ENCODE data around the gene UBE4A.
A peak's percentile ranks its signal among the peaks of the same experiment; 100 is the strongest.

UBE4A gene

DNA sequence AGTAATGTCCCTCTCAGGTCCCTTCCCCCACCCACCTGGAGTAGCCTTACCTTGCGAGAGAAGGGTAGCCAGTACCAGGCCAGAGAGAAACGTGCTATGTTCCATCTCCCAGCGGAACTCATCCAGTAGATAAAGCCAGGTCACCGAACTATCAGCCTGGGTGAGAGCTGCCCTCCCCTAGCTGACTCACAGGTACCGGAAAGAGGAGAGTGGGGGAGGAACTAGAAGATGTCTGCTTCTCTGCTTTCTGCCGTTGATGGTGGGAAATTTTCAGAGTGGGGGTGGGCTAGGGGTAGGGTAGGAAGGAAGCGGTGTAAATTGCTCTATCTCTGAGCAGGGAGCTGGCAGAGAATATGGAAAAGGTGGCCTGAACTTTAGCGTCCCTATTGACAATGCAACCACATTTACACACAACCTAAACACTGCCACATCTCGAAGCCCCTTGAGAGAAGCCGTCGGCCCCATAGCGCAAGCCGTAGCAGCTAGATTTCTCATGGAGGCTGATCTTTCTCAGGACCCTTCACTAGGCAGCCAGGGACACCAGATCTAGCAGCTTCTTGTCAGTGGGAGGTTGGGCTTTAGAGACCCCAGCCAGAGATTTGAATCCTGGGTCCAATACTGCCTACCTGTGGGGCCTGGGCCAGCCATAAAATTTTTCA, 16.8 kb upstream of the UBE4A start, which contains the start of gene CD3D:
Gene CD3D (minus strand): TSS at position 203 of the 659 bp plus-strand sequence. CDS start 98 bp downstream, at position 105.
- DNase-seq = no peak

DNA sequence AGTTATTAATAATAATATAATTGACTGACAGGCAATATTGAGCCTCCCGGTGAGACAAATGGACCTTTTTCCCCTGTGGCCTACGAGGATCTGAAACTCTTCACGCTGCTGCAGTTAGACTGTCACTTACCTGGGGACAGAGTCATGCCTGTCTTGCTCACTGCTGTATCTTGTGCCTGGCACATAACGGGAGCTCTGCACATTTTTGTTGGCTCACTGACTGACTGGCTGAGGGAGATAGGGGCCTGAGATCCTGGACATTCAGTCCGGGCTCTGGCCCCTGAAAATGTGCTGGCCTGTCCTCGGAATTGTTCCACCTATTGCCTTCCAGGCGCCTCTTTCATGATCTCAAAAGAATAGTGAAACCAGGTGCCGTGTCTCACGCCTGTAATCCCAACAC, 16.2 kb upstream of the UBE4A start:
- DNase-seq = no peak

DNA sequence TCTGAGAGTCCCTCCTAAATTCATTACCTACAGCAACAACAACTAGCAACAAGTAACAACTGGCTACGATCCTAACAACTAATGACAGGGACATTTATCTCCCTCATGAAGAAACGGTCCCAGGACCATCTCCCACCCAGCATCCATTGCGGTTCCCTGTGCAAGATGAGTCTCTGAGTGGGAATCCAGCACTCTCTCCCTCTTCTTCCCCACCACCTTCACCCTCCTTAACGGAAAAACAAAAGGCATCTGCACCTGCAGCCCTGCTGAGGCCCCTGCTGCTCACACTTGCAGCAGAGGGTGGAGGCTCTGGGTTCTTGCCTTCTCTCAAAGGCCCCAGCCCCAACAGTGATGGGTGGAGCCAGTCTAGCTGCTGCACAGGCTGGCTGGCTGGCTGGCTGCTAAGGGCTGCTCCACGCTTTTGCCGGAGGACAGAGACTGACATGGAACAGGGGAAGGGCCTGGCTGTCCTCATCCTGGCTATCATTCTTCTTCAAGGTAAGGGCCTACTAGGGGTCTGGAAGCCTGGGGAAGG, 15.4 kb upstream of the UBE4A start, which contains the start of gene CD3G:
Gene CD3G (plus strand): TSS at position 364 of the 535 bp plus-strand sequence. CDS start 80 bp downstream, at position 444.
- no peak for DNase-seq

DNA sequence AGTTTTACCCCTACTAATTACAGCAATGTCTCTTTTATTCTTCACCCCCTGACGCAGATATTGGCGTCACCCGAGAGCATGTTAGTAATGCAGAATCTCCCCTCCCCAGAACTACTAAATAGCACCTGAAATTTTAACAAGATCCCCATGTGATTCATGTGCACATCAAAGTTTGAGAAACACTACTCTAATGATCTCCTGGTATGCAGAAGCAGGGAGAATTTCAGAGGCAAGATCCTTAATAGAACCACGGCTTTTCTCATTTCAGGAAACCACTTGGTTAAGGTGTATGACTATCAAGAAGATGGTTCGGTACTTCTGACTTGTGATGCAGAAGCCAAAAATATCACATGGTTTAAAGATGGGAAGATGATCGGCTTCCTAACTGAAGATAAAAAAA, 9.9 kb upstream of the UBE4A start:
- no peak for DNase-seq

DNA sequence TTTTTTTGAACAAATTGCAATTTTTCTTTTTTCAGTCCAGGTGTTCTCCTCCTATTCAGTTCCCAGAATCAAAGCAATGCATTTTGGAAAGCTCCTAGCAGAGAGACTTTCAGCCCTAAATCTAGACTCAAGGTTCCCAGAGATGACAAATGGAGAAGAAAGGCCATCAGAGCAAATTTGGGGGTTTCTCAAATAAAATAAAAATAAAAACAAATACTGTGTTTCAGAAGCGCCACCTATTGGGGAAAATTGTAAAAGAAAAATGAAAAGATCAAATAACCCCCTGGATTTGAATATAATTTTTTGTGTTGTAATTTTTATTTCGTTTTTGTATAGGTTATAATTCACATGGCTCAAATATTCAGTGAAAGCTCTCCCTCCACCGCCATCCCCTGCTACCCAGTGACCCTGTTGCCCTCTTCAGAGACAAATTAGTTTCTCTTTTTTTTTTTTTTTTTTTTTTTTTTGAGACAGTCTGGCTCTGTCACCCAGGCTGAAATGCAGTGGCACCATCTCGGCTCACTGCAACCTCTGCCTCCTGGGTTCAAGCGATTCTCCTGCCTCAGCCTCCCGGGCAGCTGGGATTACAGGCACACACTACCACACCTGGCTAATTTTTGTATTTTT, 6.2 kb upstream of the UBE4A start:
- peak; percentile 57 to 79 (median 75) for DNase-seq

DNA sequence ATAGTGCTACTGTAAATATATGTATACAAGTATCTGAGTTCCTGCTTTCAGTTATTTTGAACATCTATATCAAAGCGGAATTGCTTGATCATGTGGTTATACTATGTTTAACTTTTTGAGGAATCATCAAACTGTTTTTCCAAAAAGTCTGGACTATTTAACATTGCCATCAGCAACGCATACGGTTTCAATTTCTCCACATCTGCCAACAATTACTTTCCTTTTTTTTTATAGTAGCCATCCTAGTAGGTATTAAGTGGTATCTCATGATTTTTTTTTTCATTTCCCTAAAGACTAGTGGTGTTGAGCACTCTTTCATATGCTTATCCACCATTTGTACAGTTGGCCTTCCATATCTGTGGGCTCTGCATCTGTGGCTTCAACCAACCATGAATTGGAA, 1.3 kb upstream of the UBE4A start:
- no peak for DNase-seq

DNA sequence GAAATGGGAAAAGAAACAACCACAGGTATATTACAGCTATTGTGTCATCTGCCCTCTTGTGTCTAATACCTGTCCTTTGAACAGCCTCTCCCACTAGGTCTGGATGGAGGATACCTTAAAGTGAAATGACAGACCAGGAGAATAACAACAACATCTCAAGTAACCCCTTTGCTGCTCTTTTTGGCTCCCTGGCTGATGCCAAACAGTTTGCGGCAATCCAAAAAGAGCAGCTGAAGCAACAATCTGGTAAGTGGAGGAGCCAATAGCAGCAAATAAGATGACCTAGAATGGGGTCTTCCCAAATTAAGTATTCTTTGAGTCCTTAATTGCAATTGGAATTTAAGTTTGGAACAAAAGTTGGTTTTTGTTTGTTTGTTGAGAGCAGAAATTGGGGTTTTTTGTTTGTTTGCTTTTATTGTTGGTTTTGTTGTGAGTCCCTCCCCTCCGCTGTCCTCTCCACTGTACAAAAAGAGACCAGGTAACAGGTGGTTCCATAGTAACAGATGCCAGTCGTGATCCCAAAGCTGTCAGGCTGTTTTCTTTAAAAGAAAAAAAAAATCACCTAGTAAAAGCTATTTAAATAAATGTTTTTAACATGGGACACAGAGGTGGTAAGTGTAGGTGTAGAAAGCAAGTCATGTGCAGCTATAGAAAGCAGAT, 5.7 kb downstream of the UBE4A start:
- no peak for DNase-seq

DNA sequence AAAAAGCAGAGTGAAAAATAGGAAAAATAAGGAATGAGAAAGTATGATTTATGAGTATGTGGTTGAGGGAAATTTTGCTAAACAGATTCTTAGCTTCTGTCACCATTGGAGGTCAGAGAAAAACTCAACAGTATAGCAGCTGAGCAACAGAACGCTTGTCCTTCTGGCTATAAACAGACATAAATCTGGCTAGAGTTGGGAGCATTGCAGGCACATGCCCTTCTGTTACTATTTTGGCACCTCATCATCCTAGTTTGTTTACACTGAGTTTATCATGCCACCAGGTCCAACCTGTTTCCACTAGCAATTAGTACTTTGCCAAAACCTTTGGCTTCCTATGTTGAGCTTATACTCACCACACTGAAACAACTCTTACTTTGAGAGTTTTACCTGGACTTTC, 6.9 kb downstream of the UBE4A start:
- DNase-seq = no peak

DNA sequence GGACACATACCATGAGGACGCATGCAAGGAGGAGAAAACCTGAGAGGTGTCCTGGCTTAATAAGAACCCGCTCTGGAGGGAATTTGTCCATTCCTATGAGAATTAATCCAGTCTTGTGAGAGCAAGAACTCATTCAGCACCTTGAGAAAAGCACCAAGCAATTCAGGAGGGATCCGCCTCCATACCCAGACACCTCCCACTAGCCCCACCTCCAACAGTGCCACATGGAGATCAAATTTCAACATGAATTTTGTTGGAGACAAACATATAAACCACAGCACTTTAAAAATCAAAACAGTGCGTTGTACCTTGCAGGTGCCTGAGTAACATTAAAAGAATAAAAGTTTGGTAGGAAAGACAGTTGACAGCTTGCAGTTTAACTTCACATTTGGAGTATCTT, 11.4 kb downstream of the UBE4A start:
- DNase-seq = no peak

DNA sequence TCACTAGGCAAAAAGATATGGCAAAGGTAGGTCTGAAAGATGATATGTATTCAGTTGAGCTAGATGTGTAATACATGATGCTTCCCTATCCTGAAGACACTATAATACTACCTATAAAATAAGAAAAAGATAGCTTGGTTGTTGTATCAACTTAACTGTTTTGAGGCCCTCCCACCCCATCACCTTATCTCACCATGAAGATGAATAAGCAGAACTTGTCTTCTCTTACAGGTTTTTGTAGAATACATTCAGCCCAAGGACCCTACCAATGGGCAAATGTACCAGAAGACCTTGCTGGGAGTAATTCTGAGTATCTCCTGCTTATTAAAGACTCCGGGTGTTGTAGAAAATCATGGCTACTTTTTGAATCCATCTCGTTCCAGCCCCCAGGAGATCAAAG, 13.9 kb downstream of the UBE4A start:
- DNase-seq = no peak

DNA sequence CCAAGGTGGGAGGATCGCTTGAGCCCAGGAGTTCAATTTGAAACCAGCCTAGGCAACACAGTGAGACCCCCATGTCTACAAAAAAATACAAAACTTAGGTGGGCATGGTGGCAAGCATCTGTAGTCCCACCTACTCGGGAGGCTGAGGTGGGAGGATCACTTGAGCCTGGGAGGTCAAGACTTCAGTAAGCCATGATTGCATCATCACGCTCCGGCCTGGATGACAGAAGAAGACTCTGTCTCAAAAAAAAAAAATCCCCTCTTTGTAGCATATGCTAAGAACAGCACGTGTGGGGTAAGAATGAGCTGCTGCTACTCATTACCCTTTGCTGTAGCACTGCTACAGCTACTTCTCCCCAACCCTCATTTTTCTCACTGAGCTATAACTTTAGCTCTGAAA, 14.5 kb downstream of the UBE4A start:
- DNase-seq = no peak

DNA sequence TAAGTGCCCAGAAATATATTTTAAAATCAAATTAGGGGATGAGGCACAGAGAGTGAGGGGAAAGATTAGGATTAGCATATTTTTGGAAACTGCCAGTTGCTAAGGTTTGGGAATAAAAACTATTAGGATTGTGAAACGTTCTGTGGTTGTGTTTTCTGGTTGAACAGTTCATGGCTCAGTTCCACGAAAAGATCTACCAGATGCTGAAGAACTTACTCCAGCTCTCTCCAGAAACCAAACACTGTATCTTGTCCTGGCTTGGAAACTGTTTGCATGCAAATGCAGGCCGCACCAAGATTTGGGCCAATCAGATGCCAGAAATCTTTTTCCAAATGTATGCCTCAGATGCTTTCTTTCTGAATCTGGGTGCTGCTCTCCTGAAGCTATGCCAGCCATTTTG, 15.3 kb downstream of the UBE4A start:
- no peak for DNase-seq

DNA sequence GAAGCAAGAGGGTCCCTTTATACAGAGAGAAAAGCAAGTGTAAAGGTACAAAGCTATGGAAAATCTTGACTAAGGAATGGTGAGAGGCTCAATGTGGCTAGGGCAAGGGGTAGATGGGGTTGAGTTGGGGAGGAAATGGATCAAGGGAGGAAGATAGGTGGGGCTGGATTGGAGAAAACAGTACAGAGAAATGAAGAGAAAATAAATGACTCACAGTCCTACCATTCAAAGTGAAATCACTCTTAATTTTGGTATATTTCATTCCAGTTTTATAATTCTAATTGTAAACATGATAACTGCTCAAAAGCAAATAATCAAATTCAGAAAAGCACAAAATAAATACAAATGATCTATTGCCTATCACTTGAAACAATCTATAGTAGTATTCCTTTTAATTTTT, 16.6 kb downstream of the UBE4A start:
- no peak for DNase-seq

DNA sequence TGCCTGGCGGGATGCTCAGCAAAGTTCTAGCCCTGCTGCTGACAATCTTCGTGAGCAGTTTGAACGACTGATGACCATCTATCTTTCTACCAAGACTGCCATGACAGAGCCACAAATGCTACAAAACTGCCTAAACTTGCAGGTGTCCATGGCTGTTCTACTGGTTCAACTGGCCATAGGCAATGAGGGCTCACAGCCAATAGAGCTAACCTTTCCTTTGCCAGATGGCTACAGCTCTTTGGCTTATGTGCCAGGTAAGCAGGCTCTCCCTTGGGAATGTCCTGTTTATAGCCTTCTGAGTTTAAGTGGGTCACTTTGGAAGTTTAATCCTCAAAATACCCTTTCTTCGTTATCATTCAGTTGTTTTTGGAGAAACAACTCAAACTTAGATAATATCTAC, 20.1 kb downstream of the UBE4A start:
- no peak for DNase-seq

DNA sequence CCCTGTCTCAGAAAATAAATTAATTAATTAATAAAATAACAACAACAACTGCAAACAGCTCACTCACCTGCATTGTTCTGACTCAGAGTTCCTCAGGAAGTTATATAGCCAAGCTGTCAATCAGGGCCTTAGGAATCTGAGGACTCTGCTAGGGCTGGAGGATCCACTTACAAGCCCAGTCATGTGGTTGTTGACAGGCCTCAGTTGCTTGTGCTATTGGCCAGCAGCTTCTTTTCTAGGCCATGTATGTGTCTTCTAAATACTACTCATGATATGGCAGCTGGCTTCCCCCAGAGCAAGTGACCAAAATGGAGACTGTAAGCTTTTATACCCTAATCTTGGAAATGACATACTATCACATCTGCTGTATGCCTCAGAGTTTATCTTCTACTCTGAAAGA, 21.2 kb downstream of the UBE4A start:
- DNase-seq = no peak

DNA sequence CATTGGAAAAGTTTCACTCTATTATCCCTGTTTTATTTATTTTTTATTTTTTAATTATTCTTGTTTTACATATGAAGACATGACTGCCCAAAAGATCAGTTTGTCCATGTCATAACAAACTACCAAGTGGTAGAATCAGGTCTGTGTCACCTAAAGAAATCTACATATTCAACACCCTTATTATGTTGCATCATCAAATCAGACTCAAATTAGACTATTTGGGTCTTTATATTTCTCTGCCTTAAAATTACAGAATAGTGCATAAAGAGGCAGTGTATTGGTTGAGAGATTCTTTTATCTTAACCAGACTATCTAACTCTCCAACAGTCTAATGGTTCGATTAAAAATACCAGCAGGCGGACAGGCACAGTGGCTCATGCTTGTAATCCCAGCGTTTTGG, 23.6 kb downstream of the UBE4A start:
- no peak for DNase-seq

DNA sequence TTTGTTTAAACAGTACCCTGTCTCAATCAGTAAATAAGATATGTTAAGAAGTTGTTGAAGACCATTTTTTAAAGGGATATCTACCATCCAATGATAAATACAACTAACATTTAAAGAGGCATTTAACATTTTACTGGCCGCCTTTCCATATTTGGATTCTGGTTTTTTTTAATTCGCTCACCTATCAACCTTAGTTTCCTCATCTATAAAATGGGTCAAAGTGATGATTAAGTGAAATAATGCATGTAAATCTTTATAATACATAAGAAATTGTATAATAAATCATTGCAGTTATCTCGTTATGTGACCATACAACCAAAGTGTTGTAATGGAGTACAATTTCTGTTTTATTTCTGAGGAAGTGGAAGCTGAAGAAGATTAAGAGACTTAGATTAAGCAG, 24.3 kb downstream of the UBE4A start:
- no peak for DNase-seq

DNA sequence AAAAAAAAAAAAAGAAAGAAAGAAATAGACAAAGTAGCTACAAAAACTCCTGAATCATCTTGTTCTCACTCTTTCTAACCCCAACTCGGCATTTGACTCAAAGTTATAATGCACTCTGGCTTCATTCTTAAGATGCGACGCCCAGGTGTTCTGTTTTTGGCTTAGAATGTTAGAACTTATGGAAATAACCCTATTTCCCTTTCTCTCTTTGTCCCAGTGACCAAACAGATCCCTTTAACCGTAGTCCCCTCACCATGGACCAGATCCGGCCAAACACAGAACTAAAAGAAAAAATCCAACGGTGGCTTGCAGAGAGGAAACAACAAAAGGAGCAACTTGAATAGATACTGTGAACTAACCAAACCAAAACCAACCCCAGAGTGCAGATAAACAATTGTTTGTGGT, 36.7 kb downstream of the UBE4A start:
- DNase-seq = no peak

DNA sequence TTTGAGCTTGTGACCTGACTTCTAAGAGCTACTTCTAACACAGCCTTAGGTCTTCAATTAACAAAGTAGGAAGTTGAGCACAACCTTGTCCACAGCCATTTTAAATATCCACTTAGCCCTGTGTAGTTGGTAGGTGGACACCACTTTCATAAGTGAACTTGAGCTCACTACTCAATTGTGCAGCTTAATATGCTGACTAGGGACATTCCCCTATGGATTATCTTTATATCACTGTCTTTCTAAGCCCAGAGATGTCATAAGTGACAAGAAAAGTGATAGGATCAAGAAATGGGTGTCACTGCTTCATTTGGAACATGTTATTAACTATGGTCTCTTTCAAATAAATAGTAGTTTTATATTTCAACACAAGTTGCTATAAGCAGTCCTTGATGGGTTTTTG, 38.0 kb downstream of the UBE4A start:
- no peak for DNase-seq

DNA sequence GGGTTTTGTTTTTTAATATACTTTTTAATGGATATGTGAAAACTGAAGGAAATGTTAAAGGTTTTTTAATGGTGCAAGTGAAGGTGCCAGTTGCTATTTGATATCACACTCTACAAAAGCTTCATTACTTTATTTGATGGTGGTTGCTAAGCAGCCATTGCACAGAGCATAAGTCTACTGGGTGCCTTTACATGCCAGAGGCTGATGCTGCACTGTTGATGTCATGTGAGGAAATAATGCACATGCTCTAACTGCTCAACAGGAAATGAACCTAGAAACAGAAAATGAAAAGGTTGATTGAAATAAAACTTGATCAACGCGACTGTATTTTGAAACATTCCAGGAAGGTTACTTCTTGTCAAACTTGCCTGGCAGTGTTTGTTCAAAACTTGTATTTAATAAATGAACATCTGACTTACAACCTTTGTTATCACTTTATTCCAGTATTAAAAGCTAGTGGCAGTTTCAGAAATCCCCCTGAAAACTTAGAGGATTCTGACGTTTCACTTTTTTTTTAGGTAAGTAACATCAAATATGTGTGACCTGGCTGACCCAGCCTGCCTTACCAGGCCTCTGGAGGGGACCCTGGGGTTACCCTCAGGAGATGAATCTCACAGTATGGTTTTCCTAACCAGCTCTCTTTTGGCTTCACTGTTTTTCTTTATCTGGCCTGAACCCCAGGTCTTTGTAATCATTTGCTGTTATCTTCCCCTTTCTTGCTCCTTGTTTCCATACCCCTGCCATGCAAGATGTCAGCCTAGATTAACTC, 39.6 kb downstream of the UBE4A start:
- DNase-seq = peak in 1 of 3 donors; percentile 21

DNA sequence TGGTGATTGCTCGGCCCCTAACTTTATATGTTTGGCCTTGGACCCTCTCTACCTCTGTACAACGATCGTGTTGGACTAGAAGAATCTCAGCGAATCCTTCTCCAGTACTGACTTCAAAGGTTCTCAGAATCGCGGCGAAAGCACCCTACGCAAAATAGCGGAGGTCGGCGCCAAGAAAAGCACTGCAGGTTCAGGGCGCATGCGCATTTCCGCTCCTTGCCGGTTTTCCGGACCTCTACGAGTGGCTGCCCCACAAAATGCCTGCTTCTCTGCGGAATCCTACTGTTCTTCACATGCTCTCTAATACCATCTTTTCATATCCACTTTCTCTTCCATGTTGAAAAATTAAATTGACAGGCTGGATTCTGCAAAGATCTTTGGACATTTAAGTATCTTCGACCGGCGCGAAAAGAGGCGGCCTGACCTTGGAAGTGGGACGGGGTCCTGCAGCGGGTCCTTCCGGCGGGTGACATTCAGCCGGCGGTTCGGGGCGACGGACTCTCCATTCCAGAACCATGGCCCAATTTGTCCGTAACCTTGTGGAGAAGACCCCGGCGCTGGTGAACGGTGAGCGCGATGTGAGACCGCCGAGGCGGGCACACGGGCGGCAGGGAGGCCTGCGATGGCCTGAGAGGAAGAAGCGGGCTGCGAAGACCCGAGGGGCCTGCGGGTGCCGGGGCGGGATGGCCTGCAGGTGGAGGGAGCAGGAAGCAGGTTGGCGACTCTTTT, 41.9 kb downstream of the UBE4A start, which contains the start of gene ATP5MG:
Gene ATP5MG (plus strand): TSS at position 456 of the 729 bp plus-strand sequence. CDS start 60 bp downstream, at position 516.
- peak; percentile 95 to 97 (median 96) for DNase-seq

DNA sequence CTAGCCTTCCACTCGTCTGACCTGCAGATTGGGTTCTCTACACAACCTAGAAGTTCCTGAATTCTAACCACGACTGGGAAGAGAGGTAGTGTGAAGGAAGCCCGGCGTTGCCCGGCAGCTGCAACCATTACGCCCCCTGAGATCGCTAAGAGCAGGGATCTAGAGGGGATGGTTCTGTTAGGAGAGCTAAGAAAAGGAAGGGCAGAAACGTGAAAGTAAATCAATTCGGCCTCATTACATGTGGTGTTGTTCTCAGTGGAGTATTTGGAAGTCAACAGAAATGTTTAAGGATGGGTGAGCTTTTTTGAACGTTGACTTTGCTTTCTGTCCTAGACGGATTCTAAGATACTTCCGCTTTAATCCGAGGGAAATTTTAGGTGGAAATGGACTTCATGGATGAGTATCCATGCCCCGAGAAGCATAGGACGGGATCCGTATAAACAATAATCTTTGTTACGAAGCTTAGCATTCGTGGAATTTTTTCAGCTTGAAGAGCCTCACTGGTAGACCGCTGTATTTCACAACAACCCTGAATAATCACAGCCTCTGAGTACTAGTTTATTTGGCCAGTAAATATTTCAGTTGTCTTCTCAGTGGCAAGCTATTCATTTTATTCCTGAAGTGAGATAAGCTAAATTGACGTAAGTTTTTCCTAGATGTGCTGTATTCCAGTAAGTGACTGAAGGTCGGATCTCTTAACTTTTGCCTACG, 42.6 kb downstream of the UBE4A start:
- peak; percentile 31 to 55 (median 49) for DNase-seq
